ENCODE data around the gene HPCA.

Gene HPCA

GRCh38 chr1:32871364-32872191 lies 14.7 kb upstream of the HPCA start:
- DNase-seq: no peak

- no peak for DNase-seq
These were observed 14.2 kb upstream of the HPCA start for GRCh38 chr1:32872192-32872460.

GRCh38 chr1:32873484-32873883 lies 12.8 kb upstream of the HPCA start:
- DNase-seq: no peak

GRCh38 chr1:32874860-32875752 lies 11.2 kb upstream of the HPCA start:
- DNase-seq: no peak

- DNase-seq: peak; percentile 78
These were observed 9.7 kb upstream of the HPCA start for GRCh38 chr1:32876341-32877210.

GRCh38 chr1:32877211-32878110 lies 8.8 kb upstream of the HPCA start:
- DNase-seq: no peak

GRCh38 chr1:32878183-32878582 lies 8.1 kb upstream of the HPCA start:
- no peak for DNase-seq

- DNase-seq: no peak
These were observed 7.7 kb upstream of the HPCA start for GRCh38 chr1:32878637-32879041.

- DNase-seq: no peak
These were observed 5.0 kb upstream of the HPCA start for GRCh38 chr1:32881291-32881690.

GRCh38 chr1:32881871-32882850 lies 4.1 kb upstream of the HPCA start:
- no peak for DNase-seq

- DNase-seq: no peak
These were observed 2.8 kb upstream of the HPCA start for GRCh38 chr1:32883338-32884031.

- DNase-seq: no peak
These were observed 2.3 kb upstream of the HPCA start for GRCh38 chr1:32884032-32884372.

GRCh38 chr1:32884726-32885125 lies 1.6 kb upstream of the HPCA start:
- no peak for DNase-seq

GRCh38 chr1:32885676-32886003 lies 651 bp upstream of the HPCA start:
- no peak for DNase-seq

- DNase-seq: no peak
These were observed 630 bp downstream of the HPCA start for GRCh38 chr1:32886828-32887414.

GRCh38 chr1:32887623-32888022 lies 1.3 kb downstream of the HPCA start:
- no peak for DNase-seq

- no peak for DNase-seq
These were observed 1.8 kb downstream of the HPCA start for GRCh38 chr1:32888134-32888533.

GRCh38 chr1:32888677-32889420 lies 2.6 kb downstream of the HPCA start:
- DNase-seq: no peak

GRCh38 chr1:32889731-32890278 lies 3.5 kb downstream of the HPCA start:
- DNase-seq: no peak

Measured in hematopoietic multipotent progenitor cell treated with erythropoietin and hydrocortisone succinate and interleukin-3 and kit ligand, for 6 days (in vitro differentiated cells).